GM19043 (cell line): ENCODE measurements around the gene SH3BP1.
"Not testable (repeated sequence)": the region's sequence is repeated elsewhere in the genome, so short reads cannot be mapped to it uniquely, and the experiment has no call there.

Experiments
- ATAC-seq: cut with Tn5 transposase; IDR thresholded peaks from one replicate; pipeline ENCODE4 v1.9.1; 2021; ENCODE audit warnings: low read depth; ENCODE audit not compliant: unreplicated experiment

The SH3BP1 gene

GRCh38 chr22:37639070-37639760 is at the start of gene SH3BP1:
SH3BP1 (plus strand) TSS chr22:37639669; CDS start chr22:37639788, 119 bp downstream.
- ATAC-seq, result no peak

- not testable (repeated sequence) for ATAC-seq
These were observed 48.4 kb upstream of the SH3BP1 start for GRCh38 chr22:37591081-37591480.

- no peak for ATAC-seq
These were observed 47.6 kb upstream of the SH3BP1 start for GRCh38 chr22:37591823-37592404.

GRCh38 chr22:37594237-37594636 is 45.2 kb upstream of the SH3BP1 start:
- ATAC-seq, result no peak

GRCh38 chr22:37599153-37599552 is 40.3 kb upstream of the SH3BP1 start:
- ATAC-seq, result no peak

GRCh38 chr22:37601203-37601539 is 38.3 kb upstream of the SH3BP1 start:
- no peak for ATAC-seq

- ATAC-seq, result no peak
These were observed 37.7 kb upstream of the SH3BP1 start for GRCh38 chr22:37601540-37602442.

- not testable (repeated sequence) for ATAC-seq
These were observed 36.8 kb upstream of the SH3BP1 start for GRCh38 chr22:37602546-37603277.

GRCh38 chr22:37604074-37604473 is 35.4 kb upstream of the SH3BP1 start:
- no peak for ATAC-seq

- no peak for ATAC-seq
These were observed 34.6 kb upstream of the SH3BP1 start for GRCh38 chr22:37604875-37605274.

- ATAC-seq, result no peak
These were observed 32.2 kb upstream of the SH3BP1 start for GRCh38 chr22:37607010-37607934.

- ATAC-seq, result no peak
These were observed 31.5 kb upstream of the SH3BP1 start for GRCh38 chr22:37607935-37608476.

GRCh38 chr22:37608477-37609239 is 30.8 kb upstream of the SH3BP1 start, which contains the start of gene GGA1:
GGA1 (plus strand) TSS chr22:37608834; CDS start chr22:37608861, 27 bp downstream.
- ATAC-seq, result peak; percentile 71

- no peak for ATAC-seq
These were observed 30.0 kb upstream of the SH3BP1 start for GRCh38 chr22:37609240-37610152.

- not testable (repeated sequence) for ATAC-seq
These were observed 29.4 kb upstream of the SH3BP1 start for GRCh38 chr22:37610153-37610475.

- ATAC-seq, result no peak
These were observed 28.9 kb upstream of the SH3BP1 start for GRCh38 chr22:37610480-37611129.

GRCh38 chr22:37611207-37611606 is 28.3 kb upstream of the SH3BP1 start:
- ATAC-seq, result no peak
